GM19397 (cell line): ENCODE results near the gene RPF1.
A peak's percentile ranks its signal among the peaks of the same experiment; 100 is the strongest.
"Not testable (repeated sequence)": the region's sequence is repeated elsewhere in the genome, so short reads cannot be mapped to it uniquely, and the experiment has no call there.

ENCODE experiments used
- ATAC-seq: cut with Tn5 transposase; IDR thresholded peaks from one replicate; pipeline ENCODE4 v1.9.1; 2021; ENCODE audit warnings: mild to moderate bottlenecking, moderate library complexity; ENCODE audit not compliant: unreplicated experiment

RPF1 gene

DNA sequence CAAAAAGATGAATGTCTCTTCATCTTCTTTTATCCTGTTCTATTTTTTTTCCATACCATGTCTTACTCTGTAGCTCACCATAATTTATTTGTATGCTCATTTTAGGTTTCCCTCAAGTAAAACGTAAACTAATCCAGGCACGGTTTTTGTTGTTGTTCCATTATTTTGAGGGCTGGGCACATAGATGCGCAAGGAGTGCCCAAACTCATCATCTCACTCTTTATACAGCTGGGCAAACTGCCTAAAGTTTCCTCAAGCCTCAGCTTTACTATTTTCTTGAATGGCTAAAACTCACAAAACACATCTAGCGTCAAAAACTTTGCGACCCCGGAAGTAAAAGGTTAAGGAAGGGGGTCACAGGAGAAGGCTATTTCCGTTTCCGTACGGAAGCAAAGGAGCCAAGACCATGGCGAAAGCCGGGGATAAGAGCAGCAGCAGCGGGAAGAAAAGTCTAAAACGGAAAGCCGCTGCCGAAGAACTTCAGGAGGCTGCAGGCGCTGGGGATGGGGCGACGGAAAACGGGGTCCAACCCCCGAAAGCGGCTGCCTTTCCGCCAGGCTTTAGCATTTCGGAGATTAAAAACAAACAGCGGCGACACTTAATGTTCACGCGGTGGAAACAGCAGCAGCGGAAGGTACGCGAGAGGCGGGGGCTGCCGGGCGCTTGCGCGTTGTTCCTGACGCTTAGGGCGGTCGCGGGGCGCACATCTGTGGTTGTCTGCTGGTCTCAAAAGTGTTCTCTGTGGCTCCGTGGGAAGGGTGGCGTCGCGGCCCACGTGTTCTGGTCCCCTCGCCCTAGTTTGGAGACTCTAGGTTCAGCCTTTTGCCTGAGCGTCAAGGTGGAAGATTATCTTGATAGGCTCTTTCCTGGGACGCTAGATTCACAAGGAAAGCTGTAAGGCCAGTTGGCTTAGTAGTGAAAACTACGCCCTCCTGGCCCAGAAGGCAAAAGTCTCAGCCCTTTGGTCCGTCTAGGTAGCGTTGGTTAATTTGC lies at the start of gene RPF1:
TSS of gene RPF1 (plus strand) at position 391 of the 993 bp plus-strand sequence. CDS start at position 407, 16 bp downstream.
- peak; percentile 99 for ATAC-seq

DNA sequence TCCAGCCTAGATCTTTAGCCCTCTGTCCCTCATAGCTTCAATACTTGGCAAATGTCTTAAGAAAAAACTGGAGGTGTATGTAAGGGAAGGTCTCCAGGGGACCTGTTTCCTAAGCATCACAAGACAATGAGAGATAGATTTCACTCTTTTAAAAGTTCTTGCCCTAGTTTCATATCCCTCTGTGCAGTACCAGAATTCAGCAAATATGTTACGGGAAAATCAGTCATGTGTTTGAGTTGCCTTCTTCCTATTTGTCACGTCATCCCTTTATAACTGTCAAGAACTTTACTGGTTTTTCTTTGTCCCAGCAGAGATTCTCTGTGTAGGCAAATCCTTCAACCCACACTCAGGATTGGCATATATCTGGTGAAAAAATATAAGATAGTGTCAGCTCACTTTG lies 48.5 kb upstream of the RPF1 start:
- no peak for ATAC-seq

DNA sequence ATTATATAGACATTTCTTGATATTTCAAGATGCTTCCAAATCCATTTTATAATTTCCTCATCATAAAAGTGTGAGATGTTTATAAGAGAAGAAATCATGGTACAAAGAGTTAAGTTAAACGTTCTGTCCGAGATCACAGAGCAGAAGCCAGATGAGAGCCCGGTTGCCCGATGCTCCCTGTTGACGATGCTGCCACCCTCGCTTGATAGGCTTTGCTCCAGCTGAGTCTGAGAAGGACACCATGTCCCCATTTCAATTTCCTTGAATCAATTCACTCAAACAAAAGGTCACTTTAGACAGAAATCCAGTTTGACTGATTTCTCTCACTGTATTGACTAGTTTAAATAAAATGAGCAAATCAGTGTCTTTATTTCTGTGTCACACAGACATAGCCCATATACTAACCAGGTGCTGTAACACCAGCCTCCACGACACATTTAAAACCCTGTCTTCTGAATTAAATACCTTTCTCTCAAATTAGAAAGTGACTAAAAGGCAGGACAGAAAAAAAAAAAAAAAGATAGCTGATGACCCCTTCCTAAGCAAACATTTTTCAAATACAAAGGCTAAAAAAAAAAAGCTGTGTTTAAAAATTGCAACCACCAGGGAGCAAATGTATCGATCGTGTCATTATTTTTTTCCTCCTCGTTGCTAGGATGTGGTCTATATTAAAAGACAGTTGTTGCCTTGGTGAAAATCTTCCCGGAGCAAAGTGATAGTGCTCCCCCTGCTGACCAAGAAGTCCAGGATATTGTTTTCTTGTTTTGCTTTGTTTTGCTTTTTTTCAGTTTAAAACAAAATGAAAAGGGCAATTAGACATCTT lies 45.6 kb upstream of the RPF1 start:
- ATAC-seq: peak; percentile 44

DNA sequence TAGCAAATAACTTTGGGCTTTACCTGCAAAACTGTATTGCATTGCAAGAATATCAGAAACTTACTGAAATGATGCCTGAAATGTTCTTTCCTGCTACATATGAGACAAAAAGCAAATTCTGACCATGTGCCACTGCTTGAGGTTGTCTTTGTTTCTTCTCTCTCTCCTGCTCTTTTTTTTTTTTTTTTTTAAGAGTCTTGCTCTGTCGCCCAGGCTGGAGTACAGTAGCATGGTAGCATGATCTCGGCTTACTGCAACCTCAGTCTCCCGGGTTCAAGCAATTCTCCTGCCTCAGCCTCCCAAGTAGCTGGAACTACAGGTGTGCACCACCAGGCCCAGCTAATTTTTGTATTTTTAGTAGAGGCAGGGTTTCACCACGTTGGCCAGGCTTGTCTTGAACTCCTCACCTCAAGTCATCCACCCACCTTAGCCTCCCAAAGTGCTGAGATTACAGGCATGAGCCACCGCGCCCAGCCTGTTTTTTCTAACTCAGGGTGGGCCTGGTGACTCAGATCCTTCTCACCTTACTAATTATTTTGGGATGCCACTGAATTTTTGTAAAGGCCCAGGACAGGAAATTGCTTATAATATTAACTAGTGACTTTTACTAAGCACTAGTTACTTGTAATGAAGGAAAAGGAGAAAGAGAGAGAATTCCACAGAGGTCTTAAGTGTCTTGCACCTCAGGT lies 44.8 kb upstream of the RPF1 start:
- no peak for ATAC-seq

- no peak for ATAC-seq
These were observed 44.1 kb upstream of the RPF1 start for GRCh38 chr1:84434801-84435549.

GRCh38 chr1:84436876-84437655 lies 42.0 kb upstream of the RPF1 start:
- peak; percentile 54 for ATAC-seq

GRCh38 chr1:84442256-84442655 lies 36.8 kb upstream of the RPF1 start:
- ATAC-seq: peak; percentile 85

DNA sequence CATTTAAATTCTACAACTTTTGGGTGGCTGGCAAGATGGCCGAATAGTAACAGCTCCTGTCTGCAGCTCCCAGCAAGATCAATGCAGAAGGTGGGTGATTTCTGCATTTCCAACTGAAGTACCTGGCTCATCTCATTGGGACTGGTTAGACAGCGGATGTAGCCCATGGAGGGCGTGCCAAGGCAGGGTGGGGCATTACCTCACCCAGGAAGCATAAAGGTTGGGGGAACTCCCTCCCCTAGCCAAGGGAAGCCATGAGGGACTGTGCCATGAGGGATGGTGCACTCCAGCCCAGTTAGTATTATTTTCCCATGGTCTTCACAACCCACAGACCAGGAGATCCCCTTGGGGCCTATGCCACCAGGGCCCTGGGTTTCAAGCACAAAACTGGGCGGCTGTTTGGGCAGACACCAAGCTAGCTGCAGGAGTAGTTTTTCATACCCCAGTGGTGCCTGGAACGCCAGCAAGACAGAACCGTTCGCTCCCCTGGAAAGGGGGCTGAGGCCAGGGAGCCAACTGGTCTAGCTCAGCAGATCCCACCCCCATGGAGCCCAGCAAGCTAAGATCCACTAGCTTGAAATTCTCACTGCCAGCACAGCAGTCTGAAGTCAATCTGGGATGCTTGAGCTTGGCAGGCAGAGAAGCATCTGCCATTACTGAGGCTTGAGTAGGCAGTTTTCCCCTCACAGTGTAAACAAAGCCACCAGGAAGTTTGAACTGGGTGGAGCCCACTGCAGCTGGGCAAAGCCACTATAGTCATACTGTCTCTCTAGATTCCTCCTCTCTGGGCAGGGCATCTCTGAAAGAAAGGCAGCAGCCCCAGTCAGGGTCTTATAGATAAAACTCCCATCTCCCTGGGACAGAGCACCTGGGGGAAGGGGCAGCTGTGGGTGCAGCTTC lies 36.1 kb upstream of the RPF1 start:
- ATAC-seq: not testable (repeated sequence)

GRCh38 chr1:84448704-84449103 lies 30.4 kb upstream of the RPF1 start:
- ATAC-seq: not testable (repeated sequence)

GRCh38 chr1:84450910-84451309 lies 28.2 kb upstream of the RPF1 start:
- no peak for ATAC-seq

- ATAC-seq: no peak
These were observed 26.6 kb upstream of the RPF1 start for GRCh38 chr1:84452436-84452835.

DNA sequence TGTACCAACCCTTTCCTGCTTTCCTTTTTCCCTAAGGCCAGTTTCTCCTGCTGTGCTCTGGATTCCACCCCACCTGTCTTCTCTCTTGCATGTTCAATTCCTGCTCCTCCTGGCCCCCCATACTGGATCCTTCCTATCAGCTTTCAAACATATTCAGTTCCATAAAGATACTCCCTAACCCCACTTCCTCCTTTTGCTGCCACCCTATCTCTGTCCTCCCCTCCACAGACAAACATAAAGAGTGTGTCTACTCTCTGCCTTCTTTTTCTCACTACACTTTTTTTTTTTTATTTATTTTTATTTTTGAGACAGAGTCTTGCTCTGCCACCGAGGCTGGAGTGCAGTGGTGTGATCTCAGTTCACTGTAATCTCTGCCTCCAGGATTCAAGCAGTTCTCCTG lies 16.9 kb upstream of the RPF1 start:
- ATAC-seq: no peak

DNA sequence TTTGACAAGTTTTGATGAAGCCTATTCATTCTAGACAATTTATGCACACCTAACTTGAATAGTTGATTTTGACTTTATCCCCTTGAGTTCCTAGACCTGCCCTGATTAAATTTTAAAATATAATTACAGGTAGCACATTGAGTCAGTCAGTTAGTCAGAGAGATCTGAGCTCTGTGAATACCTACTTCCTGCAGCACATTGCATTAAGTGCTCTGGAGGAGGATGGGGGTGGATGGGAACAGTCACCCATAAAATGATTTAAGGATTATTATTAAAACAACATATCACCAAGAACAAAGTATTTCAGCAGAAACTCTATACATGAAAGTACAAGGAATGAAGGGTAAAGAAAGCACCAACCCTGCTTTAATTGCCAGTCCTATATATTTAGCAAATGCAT lies 11.8 kb upstream of the RPF1 start:
- ATAC-seq: no peak

DNA sequence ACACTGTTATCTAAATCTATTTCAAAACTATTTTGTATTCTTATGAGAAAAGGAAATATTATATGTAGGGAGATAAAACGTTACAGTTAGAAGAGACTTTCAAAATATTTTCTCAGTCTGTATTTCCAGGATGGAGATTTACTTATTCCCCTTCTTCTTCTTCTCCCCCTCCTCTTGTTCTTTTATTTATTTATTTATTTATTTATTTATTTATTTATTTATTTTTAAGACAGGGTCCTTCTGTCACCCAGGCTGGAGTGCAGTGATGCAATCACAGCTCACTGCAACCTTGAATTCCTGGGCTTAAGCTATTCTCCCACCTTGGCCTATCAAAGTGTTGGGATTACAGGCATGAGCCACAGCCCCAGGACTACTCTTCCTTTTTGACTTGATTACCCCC lies 2.8 kb upstream of the RPF1 start:
- no peak for ATAC-seq

- no peak for ATAC-seq
These were observed 932 bp downstream of the RPF1 start for GRCh38 chr1:84479998-84480397.

DNA sequence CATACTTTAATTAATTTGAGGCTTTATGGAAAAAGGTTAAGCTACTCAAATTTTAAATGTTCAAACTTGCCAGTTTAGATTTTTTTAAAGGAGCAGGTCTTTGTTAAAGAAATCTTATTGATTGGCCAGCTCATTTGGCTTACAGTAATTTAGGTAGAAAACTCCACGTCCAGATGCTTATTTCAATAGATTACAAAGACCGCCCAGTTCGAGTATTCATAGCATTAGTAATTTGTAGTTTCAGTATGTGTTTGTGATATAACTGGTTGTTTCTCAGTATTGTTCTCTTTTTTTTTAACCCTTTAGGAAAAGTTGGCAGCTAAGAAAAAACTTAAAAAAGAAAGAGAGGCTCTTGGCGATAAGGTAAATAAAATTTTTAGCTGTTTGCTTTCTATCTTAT lies 1.6 kb downstream of the RPF1 start:
- ATAC-seq: no peak

DNA sequence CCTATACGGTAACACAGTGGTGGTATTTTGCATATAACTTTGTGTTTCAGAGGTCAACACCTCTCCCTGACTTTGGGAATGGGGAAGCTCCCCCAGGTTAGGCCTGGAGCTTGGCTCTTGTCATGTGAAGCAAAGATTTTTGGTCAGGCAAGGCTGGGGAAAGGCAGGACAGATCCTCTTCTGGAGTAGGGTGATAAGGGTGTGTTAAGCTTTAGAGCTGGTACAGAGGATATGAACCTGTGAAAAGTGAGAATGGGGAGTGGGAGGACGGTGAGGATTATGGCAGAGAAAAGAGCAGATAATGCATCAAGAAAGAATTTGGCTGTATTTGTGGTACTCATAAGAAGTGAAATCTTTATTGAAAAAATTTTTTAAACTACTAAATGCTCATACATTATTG lies 2.3 kb downstream of the RPF1 start:
- no peak for ATAC-seq

DNA sequence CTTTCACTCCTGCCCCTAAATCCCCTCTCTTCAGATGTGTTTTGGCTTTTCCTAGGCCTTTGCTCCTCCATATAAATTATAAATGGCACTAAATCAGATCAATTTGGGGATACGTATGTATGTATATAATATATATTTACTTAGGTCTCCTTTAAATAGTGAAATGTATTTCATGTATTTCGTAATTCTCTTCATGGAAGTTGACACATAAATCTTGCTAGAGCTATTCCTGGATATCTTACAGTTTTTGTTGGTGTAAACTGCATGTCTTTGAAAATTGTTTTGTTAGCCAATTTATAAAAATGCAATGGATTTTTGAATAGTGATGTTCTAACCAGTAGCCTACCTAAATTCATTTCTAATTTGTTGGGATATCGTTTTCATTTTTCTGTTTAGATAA lies 9.0 kb downstream of the RPF1 start:
- ATAC-seq: no peak

GRCh38 chr1:84489766-84490165 lies 10.7 kb downstream of the RPF1 start:
- ATAC-seq: no peak
